ENCODE results near the gene SLC34A1. TPM values are rescaled to one million over a fixed set of nuclear protein-coding genes. Genes with fewer than 3 reads are reported as not detected.
A peak's percentile ranks its signal among the peaks of the same experiment; 100 is the strongest.
"Not testable (repeated sequence)": the region's sequence is repeated elsewhere in the genome, so short reads cannot be mapped to it uniquely, and the experiment has no call there.

Gene SLC34A1
- not detected for total RNA-seq
- long read RNA-seq, donor 1: 0 reads
- long read RNA-seq, donor 2: 0 reads

GRCh38 chr5:177384134-177384533 is at the start of gene SLC34A1:
TSS of gene SLC34A1 (plus strand) at chr5:177384434. CDS start at chr5:177385742, 1,308 bp downstream.
- no peak for DNase-seq (ENCODE audit: low spot score)
- intact Hi-C loops (cut with DNase I): loop anchor here in 1 of 2 donors (10.0 kb wide), 1 partner anchor 69 kb away; the partner anchor contains the start of gene MXD3

GRCh38 chr5:177334781-177335700 is 49.2 kb upstream of the SLC34A1 start:
- intact Hi-C loops (cut with DNase I): loop anchor here in 1 of 2 donors (5.0 kb wide), 1 partner anchor 423 kb away; no protein-coding TSS in a partner anchor
- peak; percentile 49 for DNase-seq (ENCODE audit: low spot score)

- intact Hi-C loops (cut with DNase I): no loop called here
- DNase-seq (ENCODE audit: low spot score): peak; percentile 28
Measured at GRCh38 chr5:177335701-177336065, 48.6 kb upstream of the SLC34A1 start.

- peak; percentile 55 for DNase-seq (ENCODE audit: low spot score)
- intact Hi-C loops (cut with DNase I): no loop called here
Measured at GRCh38 chr5:177336112-177336511, 48.1 kb upstream of the SLC34A1 start.

GRCh38 chr5:177336603-177337494 is 47.4 kb upstream of the SLC34A1 start:
- intact Hi-C loops (cut with DNase I): no loop called here
- DNase-seq (ENCODE audit: low spot score): peak; percentile 82

- intact Hi-C loops (cut with DNase I): no loop called here
- peak; percentile 79 for DNase-seq (ENCODE audit: low spot score)
Measured at GRCh38 chr5:177338251-177339106, 45.8 kb upstream of the SLC34A1 start.

- peak; percentile 76 for DNase-seq (ENCODE audit: low spot score)
- intact Hi-C loops (cut with DNase I): no loop called here
Measured at GRCh38 chr5:177339107-177339638, 45.1 kb upstream of the SLC34A1 start.

- intact Hi-C loops (cut with DNase I): not testable (repeated sequence)
- peak; percentile 24 for DNase-seq (ENCODE audit: low spot score)
Measured at GRCh38 chr5:177343000-177343399, 41.2 kb upstream of the SLC34A1 start.

- no peak for DNase-seq (ENCODE audit: low spot score)
- intact Hi-C loops (cut with DNase I): no loop called here
Measured at GRCh38 chr5:177343777-177344176, 40.5 kb upstream of the SLC34A1 start.

GRCh38 chr5:177344891-177345290 is 39.3 kb upstream of the SLC34A1 start:
- no peak for DNase-seq (ENCODE audit: low spot score)
- intact Hi-C loops (cut with DNase I): no loop called here

- intact Hi-C loops (cut with DNase I): no loop called here
Measured at GRCh38 chr5:177346820-177347219, 37.4 kb upstream of the SLC34A1 start.

GRCh38 chr5:177347699-177348098 is 36.5 kb upstream of the SLC34A1 start:
- intact Hi-C loops (cut with DNase I): no loop called here
- no peak for DNase-seq (ENCODE audit: low spot score)

More at GRCh38 chr5:177346820-177347219, 37.4 kb upstream of the SLC34A1 start:
- no peak for DNase-seq (ENCODE audit: low spot score)

GRCh38 chr5:177349362-177349647 is 34.9 kb upstream of the SLC34A1 start:
- intact Hi-C loops (cut with DNase I): no loop called here

GRCh38 chr5:177349762-177350161 is 34.5 kb upstream of the SLC34A1 start:
- peak; percentile 34 for DNase-seq (ENCODE audit: low spot score)
- intact Hi-C loops (cut with DNase I): no loop called here

More at GRCh38 chr5:177349362-177349647, 34.9 kb upstream of the SLC34A1 start:
- no peak for DNase-seq (ENCODE audit: low spot score)

GRCh38 chr5:177350776-177351391 is 33.4 kb upstream of the SLC34A1 start:
- intact Hi-C loops (cut with DNase I): no loop called here
- DNase-seq (ENCODE audit: low spot score): peak; percentile 67

- DNase-seq (ENCODE audit: low spot score): peak; percentile 97
- intact Hi-C loops (cut with DNase I): no loop called here
Measured at GRCh38 chr5:177351392-177352329, 32.6 kb upstream of the SLC34A1 start, which contains the start of gene LMAN2. TSS of gene LMAN2 (minus strand) at chr5:177351668. CDS start at chr5:177351647, 21 bp downstream.

- intact Hi-C loops (cut with DNase I): no loop called here
- no peak for DNase-seq (ENCODE audit: low spot score)
Measured at GRCh38 chr5:177353093-177353492, 31.1 kb upstream of the SLC34A1 start.

Data from posterior vena cava (tissue), 2 donors.